Sciatic nerve (tissue), 2 donors: ENCODE data around the gene NKX3-2. TPM values are rescaled to one million over a fixed set of nuclear protein-coding genes. Genes with fewer than 3 reads are reported as not detected.
A peak's percentile ranks its signal among the peaks of the same experiment; 100 is the strongest.
"Not testable (repeated sequence)": the region's sequence is repeated elsewhere in the genome, so short reads cannot be mapped to it uniquely, and the experiment has no call there.

Source experiments
- ATAC-seq: fragments of 200-7000 bp; cut with Tn5 transposase; one replicate; pipeline ENCODE4 v1.9.1; 2020; ENCODE audit warnings: mild to moderate bottlenecking, moderate library complexity
- DNase-seq: peaks from one replicate; pipeline ENCODE4 v3.0.0-alpha.2; 2020; ENCODE audit warnings: low spot score
- intact Hi-C: fragments of 100-400 bp; cut with DNase I; formaldehyde crosslinking; loops from one replicate; pipeline ENCODE4 v1.14.2; 2022
- total RNA-seq: library from RNA; stranded (reverse); fragmentation: NEBNext Ultra II Directional; extraction: Animal tissue kit (Norgen Biotek cat#: 25700); gene quantifications from one replicate; pipeline ENCODE4 v1.2.1, GENCODE V29; 2021
- donor health status: DM: no; HTN: no; CAD: no.
- donor health status: DM: no; HTN: no; CAD: no.

Gene NKX3-2
- total RNA-seq = not detected

DNA sequence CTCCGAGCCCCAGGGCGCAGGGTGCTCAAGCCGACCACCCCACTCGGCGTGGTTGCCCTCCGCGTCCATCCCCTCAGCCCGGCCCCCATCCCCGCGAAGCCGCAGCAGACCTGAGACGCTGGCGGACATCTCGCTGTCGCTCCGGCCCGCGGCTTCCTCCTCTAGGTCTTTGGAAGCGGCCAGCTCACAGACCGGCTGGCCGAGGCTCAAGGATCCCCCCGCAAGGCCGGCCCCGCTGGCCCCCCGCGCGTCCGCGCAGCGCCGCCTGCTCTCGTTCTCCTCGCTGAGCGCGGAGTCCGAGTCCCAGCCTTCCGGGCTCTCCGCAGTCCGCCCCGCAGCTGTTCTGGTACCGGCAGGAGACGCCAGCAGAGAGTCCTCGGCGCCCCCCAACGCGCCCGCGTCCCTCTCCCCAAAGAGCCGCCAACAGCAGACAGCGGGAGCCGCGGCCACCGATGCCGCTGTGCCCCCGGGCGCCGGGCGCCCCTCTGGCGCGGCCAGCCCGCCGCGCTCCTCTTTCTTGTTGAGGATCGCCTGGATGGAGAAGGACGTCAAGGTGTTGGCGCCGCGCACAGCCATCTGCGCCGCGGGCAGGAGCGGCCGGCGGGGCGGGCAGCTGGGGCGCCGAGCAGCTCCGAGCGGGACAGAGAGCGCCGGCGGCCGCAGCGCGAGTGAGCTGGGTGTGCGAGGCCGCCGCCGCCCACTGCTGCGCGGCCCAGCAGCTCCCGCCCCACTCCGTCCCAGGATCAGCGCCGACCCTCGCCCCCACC is at the start of gene NKX3-2:
Gene NKX3-2, minus strand, starts transcription at position 670 of the 767 bp plus-strand sequence. Its CDS starts 94 bp downstream, at position 576.
- intact Hi-C loops = loop anchor here (10.0 kb wide), 1 partner anchor 689 kb away; no protein-coding TSS in a partner anchor
- ATAC-seq (no peak), DNase-seq (no peak)

- intact Hi-C loops = no loop called here
- ATAC-seq = no peak
- no peak for DNase-seq
Measured at GRCh38 chr4:13592220-13592619, 47.9 kb upstream of the NKX3-2 start.

DNA sequence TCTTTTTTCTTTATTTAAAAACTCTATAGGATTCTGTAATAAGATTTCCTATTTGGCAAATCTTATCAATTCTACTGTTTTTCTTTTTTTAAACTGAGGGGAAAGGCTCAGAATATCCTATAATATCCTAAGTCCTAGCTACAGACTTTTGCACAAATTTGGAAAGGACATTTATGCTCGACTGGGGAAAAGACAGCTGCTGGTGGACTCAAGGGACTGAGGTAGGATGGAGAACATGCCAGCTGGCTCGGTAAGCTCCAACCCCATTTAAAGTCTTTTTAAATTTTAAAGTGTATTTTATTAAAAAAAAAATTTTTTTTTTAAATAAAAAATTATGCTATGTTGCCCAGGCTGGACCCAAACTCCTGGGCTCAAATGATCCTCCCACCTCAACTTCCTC is 46.5 kb upstream of the NKX3-2 start:
- intact Hi-C loops = no loop called here
- no peak for DNase-seq
- ATAC-seq = no peak

- DNase-seq (no peak), ATAC-seq (no peak)
- intact Hi-C loops = no loop called here
Measured at GRCh38 chr4:13588954-13589353, 44.6 kb upstream of the NKX3-2 start.

GRCh38 chr4:13584481-13584880 is 40.2 kb upstream of the NKX3-2 start:
- ATAC-seq (no peak), DNase-seq (no peak)
- intact Hi-C loops = no loop called here

GRCh38 chr4:13580036-13580435 is 35.7 kb upstream of the NKX3-2 start:
- intact Hi-C loops = no loop called here

DNA sequence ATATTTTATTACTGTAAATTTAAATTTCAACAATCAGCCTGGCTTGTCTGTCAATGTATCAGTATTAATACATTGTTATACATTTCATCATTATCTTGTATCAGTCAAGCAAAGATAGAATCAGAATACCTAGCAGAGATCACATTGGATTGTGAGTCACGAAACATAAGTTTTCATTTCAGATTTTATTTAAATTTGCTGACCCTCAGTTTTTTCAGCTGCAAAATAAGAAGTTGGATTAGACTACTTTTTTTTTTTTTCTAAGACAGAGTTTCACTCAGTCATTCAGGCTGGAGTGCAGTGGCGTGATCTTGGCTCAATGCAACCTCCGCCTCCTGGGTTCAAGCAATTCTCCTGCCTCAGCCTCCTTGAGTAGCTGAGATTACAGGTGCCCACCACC is 33.4 kb upstream of the NKX3-2 start:
- DNase-seq = no peak
- no peak for ATAC-seq
- intact Hi-C loops = no loop called here

More at GRCh38 chr4:13580036-13580435, 35.7 kb upstream of the NKX3-2 start:
- DNase-seq (no peak), ATAC-seq (no peak)

DNA sequence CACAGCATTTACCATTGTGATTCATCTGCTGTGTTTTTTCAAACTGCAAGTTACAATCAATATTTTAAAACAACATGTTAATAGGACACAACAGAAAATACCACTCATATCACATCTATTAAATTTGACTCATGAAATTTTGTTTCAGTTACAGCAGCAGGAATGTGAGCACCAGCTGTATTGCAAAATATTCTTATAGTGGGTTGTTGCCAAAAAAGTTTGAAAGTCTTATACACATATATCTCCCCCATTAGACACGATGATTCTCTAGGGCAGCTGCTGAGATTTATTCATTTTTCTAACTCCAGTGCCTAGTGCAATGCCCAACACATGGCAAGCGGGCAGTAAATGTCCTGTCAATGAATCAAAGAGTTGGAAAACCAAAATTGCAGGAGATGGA is 26.6 kb upstream of the NKX3-2 start:
- DNase-seq (no peak), ATAC-seq (no peak)
- intact Hi-C loops = no loop called here

DNA sequence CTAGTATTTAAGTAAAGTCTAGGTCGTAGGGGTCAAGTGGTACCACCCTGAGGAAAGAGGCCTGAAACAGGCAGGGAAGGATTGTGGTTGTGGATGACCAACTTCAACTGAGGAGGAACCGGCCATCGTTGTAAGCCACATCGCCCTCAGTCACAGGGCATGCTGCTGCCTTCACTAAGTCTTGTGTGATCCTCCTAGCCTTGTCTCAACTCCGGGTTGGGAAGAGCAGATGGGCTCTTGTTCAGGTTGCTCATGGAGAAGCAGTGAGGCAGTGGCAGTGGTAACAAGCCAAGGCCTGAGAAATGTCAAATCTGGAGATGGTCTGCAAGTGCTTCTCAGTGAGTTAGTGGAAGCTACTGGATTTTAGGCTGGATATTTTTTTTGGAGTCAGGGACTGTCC is 22.8 kb upstream of the NKX3-2 start:
- no peak for DNase-seq
- intact Hi-C loops = no loop called here
- ATAC-seq = no peak

GRCh38 chr4:13562876-13563275 is 18.6 kb upstream of the NKX3-2 start:
- intact Hi-C loops = no loop called here
- ATAC-seq (no peak), DNase-seq (no peak)

GRCh38 chr4:13561673-13562072 is 17.4 kb upstream of the NKX3-2 start:
- intact Hi-C loops = no loop called here
- no peak for DNase-seq
- no peak for ATAC-seq

- ATAC-seq, intact Hi-C loops, DNase-seq: not testable (repeated sequence)
Measured at GRCh38 chr4:13560111-13560510, 15.8 kb upstream of the NKX3-2 start.

DNA sequence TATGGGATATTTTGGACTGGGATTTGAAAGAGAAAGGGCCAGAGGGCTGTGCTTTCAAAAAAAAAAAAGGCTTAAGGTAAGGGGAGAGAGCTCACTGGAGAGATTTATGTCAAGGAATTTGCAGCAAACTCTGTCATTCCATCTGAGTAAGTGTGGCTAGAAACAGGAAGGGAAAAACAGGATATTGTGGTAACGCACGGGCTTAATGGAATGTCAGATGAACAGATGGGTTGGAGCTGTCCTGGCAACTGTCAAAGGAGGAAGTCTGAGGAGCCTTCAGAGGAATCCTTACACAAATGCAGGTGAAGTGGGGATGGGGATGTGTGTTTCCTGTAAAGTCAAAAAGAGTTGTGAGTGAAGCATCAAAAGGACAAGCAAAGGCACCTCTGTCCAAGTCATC is 15.1 kb upstream of the NKX3-2 start:
- intact Hi-C loops = no loop called here
- DNase-seq = no peak
- ATAC-seq = no peak

- DNase-seq (no peak), ATAC-seq (no peak)
- intact Hi-C loops = no loop called here
Measured at GRCh38 chr4:13558881-13559280, 14.6 kb upstream of the NKX3-2 start.

DNA sequence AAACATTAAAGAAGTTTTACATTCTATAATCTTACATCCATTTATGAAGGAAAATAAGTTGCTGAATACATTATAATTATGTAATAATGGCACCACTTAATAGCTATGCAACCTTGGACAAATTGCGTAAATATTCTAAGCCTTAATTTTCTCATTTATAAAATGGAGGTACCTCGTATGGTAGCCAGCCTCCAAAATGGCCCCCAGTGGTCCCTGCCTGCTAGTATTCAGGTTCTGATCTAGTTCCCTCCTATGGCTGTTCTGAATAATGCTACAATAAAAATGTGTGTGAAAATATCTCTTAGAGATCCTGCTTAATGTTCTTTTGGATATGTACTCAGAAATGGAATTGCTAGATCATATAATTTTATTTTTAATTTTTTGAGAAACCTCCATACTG is 11.0 kb upstream of the NKX3-2 start:
- intact Hi-C loops = no loop called here
- ATAC-seq (no peak), DNase-seq (no peak)

- DNase-seq = no peak
- no peak for ATAC-seq
- intact Hi-C loops = no loop called here
Measured at GRCh38 chr4:13553081-13553480, 8.8 kb upstream of the NKX3-2 start.

DNA sequence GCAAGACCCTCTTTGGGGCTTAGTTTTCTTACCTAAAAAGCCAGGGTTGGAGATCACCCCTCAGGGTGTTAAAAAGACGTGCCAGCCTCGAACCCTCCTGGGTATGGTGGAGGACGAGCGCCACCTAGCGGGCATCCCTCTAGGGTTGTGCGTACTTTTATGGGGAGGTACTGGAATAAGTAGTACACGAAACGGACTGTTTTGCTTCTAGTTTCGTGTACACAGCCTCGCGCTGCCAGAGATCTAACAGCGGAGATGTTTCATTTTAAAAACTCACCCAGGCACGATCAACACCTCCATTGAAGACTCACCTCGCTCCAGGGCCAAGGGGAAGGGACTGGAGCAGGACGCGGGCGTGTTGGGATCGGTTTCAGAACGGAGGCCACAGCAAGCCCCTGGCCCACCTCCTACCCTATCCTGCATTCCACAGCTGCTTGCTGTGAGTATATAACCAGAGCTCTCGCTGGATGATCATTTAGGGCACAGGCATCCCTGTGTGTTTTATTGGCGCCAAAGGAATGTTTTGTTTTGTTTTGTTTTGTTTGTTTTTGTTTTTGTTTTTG is 4.8 kb upstream of the NKX3-2 start:
- DNase-seq (peak; percentile 90), ATAC-seq (peak; percentile 87)
- intact Hi-C loops = loop anchor here (10.0 kb wide), 1 partner anchor 694 kb away; no protein-coding TSS in a partner anchor

- DNase-seq = no peak
- intact Hi-C loops = loop anchor here (10.0 kb wide), 1 partner anchor 694 kb away; no protein-coding TSS in a partner anchor
- ATAC-seq = no peak
Measured at GRCh38 chr4:13548059-13548983, 4.0 kb upstream of the NKX3-2 start.

- no peak for DNase-seq
- intact Hi-C loops = loop anchor here (10.0 kb wide), 1 partner anchor 693 kb away; no protein-coding TSS in a partner anchor
- no peak for ATAC-seq
Measured at GRCh38 chr4:13547485-13548041, 3.3 kb upstream of the NKX3-2 start.
